Measurements from ENCODE around the gene DNAL1.

Gene DNAL1

DNA sequence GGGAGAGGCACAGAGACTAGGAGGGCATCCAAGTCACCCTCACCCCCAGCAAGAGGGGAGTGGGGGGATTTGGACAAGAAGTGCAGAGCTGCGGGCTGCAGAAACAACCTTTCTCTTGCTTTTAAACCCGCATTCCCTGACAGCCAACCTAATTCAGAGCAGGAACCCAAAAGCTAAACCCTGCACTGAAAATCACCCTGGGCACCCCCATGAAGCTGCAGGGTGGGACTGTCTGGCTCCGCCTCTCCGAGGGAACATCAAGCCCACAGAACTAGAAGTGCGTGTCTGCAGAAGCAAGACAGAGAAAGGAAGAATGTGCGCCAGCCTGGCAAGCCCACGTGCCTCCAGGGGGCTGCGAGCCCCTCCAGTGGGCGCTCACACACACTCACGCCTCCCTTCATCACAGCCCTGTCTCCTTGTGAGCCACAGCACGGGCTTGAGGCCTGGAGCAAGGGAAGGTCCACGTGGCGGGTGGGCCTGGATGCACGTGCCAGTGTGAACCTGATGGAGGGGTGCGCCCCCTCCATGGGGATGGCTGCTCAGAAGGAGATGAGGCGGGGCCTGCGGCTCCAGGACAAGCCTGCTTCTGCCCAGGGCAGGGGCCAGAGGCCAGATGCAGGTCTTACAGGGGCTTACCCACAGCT is 97.2 kb downstream of the DNAL1 start:
- in situ Hi-C loops (cut with MboI; ENCODE audit: low sequenced_read_pairs): no loop called here

DNA sequence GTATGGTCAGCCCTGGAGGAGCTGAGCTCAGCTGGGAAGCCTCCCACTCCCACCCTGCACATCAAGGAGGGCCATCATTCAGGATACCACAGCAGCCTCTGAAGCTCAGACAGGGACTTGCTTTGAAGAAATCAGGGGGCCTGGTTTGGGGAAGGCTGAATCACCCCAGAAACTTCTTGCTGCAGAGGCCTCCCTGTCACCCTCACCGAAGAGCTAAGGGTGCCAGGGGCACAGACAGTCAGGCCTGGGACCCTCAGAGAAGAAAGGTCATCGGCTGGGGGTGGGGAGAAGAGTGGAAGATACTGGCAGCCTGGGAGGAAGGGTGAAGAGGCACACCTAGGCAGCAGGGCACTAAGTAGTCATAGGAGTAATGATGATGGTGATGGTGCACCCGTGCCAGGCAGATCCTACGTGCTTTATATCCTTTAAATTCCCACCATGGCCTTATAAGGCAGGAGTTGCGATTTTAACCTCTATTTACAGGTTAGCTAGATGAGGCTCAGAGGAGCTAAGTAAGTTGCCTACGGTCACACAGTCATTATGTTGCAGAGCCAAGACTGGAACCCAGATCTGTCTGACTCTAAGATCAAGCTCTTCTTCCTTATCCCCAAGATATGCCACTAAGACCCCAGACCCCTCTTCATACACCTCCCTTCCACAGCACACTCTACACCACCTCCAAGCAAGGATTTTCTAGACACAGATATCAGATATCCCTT is 97.9 kb downstream of the DNAL1 start:
- in situ Hi-C loops (cut with MboI; ENCODE audit: low sequenced_read_pairs): no loop called here

DNA sequence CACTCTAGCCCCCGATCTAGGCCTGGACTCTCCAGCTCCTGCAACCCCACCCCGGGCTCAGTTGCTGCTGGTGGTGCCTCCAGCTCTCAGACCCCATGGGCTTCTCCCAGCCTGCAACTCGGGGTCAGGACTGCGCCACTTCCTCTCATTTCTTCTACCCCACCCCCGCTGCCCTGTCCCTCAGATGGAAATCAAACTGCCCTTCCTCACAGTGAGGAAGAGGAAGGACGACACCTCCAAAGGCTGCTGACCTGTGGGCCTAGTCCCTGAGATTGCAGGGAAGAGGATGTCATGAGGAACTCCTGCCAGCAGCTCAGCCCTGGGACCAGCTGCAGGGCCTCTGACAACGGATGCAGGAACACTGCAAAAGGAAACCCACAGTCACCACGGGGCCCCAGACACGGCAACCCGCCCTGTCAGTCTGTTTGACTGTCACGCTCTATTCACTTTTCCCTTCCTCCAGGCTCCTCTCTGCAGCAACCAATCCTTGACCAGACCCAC is 98.7 kb downstream of the DNAL1 start:
- in situ Hi-C loops (cut with MboI; ENCODE audit: low sequenced_read_pairs): no loop called here

- in situ Hi-C loops (cut with MboI; ENCODE audit: low sequenced_read_pairs): no loop called here
Observed at GRCh38 chr14:73744175-73744867, 99.5 kb downstream of the DNAL1 start.

DNA sequence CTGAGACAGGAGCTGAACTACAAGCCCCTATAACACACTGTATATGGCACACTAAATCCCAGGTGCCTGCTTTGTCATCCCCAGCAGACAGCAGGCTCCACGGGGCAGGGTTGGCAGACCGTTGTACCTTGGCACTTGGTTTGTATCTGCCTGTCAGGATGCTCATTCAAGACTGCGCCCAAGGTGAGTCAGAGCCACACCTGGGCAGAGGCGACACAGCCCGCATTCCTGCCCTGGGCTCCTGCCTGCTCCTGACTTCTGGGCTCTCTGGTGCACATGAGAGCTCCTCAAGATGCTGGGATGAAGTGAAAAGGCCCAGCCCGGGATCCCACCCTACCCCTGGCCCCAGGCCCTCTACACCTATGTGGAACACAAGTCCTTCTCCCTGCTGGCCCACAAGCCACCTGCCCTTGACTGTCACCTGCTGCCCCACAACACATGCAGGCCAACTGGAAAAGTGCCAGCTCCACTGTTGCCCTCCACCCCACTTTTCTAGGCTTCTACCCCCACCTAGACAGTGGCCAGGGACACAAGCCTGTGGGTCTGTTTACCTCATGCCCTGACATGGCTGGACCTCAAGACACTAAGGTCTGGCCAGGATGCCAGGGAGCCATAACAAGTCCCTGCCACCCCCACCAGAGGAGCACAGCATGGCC is 100.2 kb downstream of the DNAL1 start:
- in situ Hi-C loops (cut with MboI; ENCODE audit: low sequenced_read_pairs): no loop called here

DNA sequence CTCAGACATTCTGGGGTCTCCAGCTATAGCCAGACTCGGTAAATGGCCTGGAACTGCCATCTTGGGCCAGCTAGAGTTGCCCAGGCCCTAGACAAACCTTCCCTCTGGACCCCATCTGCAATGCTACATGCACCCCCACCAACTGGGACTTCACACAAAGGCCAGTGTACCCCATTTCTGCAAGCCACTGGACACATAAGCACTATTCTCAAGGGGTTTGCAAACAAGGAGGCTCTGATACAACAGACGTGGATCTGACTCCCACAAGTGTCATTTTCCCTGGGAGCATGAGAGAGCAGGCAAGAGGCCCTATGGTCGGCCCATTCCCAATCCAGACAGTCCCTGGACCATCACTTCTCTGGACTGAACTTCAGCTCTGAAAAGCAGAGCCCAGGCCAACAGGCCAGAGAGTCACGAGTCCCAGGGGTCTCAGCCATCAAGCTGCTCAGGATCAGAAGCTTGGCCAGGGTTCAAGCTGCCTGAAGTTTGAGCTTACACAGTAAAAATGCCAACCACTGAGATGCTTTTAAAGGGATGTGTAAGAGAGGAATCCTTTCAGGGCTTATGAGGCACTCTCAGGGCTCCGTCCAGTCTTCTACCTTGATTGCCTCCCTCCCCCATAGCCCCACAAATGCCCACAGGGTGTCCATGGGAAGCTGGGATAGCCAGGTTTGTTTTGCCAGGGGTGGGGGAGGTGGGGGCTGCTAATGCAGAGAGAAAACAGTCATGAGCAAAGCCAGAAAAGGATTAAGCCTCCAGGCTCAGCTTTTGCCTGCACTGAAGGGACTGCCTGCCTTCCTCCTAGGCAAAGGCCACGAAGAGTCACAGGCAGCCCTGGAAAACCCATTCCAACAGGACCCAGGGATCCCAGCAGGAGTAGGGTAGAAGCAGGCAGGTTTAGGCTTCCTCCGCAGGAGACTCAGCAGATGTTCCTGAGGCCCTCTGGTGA is 101.1 kb downstream of the DNAL1 start:
- in situ Hi-C loops (cut with MboI; ENCODE audit: low sequenced_read_pairs): no loop called here

- in situ Hi-C loops (cut with MboI; ENCODE audit: low sequenced_read_pairs): no loop called here
Observed at GRCh38 chr14:73746520-73747378, 102.0 kb downstream of the DNAL1 start.

DNA sequence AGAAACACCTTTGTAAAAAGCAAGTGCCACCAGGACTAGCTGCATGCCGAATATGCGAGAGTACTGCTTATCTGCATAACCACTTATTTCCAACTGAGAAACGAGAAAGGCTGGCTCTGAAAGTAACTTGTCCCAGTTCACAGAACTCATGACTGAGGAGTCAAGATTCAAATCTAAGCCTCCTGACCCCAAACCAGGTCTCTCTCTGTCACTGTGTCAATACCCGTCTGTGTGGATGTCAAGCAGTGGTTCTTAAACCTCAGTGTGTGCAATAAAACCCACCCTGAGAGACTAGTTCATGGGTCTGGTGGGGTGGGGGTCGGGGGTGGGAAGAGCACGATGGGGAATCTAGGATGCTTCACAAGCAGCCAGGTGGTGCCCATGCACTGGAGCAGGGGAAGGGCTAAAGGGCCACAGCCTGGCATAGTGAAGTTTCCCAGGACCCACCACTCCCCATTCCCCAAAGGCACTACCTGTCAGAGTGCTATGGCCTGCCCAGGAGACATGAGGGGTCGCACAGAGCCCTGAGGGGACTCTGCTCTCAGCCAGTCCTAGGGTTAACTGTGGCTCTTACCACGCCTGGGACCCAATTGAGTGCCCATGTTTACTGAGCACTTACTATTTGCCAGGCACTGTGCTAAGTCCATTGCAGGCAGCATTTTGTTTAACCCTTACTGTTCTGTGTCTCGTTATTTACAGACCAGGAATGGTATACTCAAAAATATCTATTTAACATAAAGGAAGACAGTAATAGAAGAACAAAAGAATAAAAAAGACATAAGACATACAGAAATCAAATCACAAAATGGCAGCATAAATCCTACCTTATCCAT is 102.8 kb downstream of the DNAL1 start:
- in situ Hi-C loops (cut with MboI; ENCODE audit: low sequenced_read_pairs): no loop called here

GRCh38 chr14:73748858-73749357 is 104.1 kb downstream of the DNAL1 start:
- in situ Hi-C loops (cut with MboI; ENCODE audit: low sequenced_read_pairs): no loop called here

DNA sequence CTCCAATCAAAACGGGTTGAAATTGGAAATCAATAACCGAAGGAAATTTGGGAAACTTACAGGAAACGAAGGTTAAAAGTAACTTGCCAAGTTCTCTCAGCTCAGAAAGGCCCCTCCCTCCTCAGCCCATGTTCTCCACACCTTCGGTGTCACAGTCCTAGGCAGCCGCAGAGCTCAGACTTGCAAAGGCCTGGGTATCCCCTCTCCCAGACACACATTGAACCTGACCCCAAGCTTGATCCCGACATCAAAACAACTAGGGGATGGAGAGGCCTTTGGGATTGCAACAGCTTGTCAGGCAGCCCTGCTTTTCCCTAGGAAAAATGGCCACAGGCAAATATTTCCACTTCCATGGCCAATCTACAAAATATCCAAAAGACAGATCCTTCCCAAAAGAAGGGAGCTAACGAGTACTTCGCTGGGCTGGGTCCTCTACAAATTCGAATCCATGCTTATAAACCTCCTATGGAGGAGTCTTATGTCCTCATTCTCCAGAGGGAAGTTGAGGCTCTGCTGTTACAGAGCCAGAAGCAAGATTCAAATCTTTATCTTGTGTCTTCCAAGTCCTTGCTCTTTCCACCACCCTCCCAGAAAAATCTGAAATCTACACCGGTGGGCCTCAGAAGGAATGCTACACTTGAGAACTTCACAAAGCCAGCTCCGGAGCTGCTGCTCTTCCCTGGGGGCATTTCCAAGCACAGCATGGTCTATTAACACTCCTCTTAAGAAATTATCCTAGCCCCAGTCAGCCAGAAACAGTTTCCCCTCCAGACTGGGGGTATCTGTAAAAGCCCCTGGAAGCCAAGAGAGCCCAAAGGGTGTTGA is 105.1 kb downstream of the DNAL1 start:
- in situ Hi-C loops (cut with MboI; ENCODE audit: low sequenced_read_pairs): no loop called here

GRCh38 chr14:73750531-73750901 is 105.7 kb downstream of the DNAL1 start:
- in situ Hi-C loops (cut with MboI; ENCODE audit: low sequenced_read_pairs): no loop called here

- in situ Hi-C loops (cut with MboI; ENCODE audit: low sequenced_read_pairs): no loop called here
Observed at GRCh38 chr14:73751157-73751691, 106.4 kb downstream of the DNAL1 start.

GRCh38 chr14:73752297-73752992 is 107.7 kb downstream of the DNAL1 start:
- in situ Hi-C loops (cut with MboI; ENCODE audit: low sequenced_read_pairs): no loop called here
